GM12874 (cell line): ENCODE results near the gene DNER.

ENCODE experiments used
- TF ChIP-seq, protein P1 (sequence below): IDR thresholded peaks from 2 replicates; pipeline ENCODE4 v1.5.1; 2011; ENCODE audit warnings: low read depth, mild to moderate bottlenecking, control low read depth, low read length, moderate library complexity; ENCODE audit not compliant: insufficient read depth

Gene DNER

DNA sequence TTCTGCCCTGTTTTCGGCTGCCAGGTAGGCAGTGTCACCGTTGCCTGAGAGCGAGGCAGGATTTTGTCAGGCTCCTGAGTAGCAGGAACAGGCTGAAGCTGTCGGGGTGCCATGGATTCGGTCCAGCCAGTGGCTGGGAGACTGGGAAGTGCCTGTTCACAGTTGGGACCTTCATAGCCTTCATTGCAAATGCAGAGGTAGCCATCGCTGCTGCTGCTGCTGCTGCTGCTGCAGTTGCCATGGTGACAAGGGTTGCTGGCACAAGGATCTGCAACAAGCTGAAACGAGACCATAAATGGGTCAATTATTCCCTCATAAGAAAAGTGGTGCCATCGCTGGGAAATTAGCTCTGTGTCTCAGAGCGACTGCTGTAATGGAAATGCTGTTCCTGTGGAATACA is 122.7 kb downstream of the DNER start:
- TF ChIP-seq, protein P1, sequence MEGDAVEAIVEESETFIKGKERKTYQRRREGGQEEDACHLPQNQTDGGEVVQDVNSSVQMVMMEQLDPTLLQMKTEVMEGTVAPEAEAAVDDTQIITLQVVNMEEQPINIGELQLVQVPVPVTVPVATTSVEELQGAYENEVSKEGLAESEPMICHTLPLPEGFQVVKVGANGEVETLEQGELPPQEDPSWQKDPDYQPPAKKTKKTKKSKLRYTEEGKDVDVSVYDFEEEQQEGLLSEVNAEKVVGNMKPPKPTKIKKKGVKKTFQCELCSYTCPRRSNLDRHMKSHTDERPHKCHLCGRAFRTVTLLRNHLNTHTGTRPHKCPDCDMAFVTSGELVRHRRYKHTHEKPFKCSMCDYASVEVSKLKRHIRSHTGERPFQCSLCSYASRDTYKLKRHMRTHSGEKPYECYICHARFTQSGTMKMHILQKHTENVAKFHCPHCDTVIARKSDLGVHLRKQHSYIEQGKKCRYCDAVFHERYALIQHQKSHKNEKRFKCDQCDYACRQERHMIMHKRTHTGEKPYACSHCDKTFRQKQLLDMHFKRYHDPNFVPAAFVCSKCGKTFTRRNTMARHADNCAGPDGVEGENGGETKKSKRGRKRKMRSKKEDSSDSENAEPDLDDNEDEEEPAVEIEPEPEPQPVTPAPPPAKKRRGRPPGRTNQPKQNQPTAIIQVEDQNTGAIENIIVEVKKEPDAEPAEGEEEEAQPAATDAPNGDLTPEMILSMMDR = no peak

DNA sequence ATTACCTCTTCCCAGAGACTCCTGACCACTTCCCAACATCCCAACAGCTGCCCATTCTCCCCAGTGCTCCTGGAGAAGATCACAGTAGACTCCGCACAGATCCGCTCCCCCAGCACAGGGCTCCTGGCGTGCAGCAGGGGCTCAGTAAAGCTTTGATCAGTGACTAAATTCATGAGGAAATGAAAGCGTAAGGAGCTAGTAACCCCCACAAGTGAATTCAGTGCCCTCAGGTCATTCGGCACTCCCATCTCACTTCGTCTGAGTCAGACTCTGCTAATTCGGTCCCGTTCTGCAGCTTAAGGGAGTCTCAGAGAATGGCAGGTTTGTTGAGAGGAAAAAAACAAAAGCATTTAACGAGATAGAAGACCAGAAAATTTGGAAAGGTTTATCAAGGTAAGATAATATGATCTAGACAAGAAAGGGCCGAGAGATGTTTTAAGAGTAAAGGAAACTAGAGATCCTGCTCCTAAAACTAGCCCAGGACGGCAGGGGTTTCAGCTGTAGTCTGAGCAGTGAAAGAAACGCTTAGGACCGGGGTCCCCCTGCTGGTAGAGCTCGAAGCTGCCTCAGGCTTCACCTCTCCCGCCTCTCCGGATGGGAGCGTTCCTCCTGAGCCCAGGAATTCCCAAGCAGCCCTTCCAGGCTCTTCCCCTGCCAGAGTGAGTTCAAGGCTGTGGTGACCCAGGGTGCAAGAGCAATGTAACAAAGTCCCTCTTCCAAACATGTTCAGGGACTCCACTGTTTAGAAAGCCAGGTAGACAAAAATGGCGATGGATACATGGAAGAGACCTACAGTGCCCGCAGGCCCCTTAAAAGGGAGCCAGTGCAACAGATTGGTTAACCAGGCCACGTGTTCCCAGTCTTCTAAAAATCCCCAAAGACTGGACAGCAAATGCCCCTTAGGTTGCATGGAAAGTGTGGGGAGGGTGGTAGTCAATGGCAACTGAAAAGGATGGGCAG is 127.3 kb downstream of the DNER start:
- TF ChIP-seq, protein P1 = peak; percentile 81

DNA sequence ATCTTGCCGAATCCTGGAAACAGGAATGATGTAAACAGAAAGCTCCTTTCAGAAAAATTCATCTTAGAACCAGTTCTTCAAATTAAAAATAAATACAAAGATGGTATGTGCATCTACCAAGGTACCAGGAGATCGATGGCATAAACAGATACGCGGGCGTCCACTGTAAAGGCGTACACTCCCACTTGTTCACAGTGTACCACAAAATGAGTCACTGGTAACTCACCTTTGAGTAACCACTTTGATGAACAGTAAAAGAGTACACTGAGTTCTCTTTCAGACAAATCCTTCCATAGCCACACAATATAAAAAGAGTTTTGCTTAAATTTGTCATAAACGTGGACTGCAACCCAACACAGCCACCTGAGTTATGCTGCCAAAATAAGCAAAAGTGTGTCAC is 128.3 kb downstream of the DNER start:
- TF ChIP-seq, protein P1 = no peak

DNA sequence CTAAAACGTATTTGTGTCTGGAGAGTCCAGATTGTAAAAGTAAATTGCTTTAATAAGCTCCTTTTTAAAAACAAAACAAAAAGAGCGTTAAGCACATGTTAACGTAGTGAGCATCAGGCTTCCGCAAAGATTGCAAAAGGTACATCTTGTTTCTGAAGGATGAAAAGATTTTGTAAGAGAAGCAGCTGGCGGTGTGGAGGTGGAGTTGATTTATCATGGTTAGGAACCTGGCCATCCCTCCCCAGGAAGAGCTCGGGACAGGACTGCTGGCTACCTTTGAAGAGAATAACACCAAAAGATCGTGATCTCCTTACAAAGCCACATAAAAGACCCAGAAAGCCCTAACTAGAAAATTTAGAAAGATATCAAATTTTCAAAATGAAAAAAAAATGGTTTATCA is 132.2 kb downstream of the DNER start:
- TF ChIP-seq, protein P1 = no peak

DNA sequence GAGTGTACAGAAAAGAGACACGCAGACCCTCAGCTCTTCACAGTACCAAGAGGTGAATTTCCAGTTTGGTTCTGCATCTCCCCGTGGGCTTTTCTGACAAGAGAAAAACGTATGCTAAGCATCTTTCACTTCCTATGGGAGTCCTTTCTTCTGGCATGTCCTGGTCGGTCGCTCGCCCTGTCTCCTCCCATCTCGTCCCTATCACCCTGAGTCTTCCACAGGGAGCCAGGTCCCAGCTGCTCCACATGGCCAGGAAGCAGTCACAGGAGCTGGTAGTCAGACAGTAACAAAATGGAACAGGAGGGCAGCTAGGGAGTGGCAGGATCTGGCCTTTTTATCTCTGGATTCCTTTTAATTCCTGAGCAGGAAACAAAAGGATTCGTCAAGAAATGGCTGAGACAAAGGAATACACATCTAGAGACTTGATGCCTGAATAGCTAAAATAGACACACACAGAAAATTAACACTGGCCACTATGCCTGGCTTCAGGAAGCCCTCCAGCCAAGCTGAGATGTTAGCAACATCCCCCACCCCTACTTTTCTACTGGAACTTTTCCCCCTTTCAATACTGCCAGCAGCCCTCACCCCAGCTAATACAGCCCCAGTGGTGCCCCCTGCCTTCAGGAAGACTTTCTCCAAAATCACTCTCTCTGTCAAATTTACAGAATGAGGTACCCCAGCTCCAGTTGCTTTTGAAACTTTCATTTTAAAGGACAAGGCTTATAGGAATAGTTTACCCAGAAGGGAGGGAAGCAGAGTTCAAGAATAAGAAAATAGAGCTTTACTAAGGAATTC is 136.1 kb downstream of the DNER start:
- TF ChIP-seq, protein P1 = no peak

DNA sequence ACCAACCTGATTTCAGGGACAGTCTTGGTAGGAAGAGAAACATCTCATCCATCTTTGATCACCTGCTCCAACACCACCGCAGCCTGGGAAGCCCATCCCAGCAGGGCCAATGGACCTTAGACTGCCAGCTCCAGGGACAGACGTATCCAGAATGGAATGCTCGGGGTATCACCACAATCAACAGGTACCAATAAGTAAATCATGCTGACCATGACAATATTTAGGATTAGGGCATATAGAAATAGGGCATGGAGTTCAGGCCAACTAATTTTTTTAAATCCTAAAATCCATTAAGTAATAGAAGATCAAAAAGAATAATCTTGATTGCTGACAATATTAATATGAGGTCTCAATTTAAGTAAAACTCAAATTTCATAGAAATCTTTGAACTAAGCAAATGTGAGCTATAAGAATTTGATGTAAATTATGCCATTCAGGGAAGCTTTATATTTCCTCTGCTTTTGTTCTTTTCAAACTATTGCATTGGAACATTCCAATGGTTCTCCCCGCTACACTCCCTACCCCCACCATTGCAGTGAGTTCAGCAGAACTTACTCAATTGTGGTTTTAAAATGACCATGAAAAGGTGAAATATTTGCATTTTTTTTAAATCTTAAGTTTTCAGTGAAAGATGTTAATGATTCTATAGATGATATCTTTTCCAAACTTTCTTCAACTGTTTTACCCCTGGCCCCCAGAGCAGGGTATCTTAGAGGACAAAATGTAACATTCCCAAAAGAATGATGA is 138.6 kb downstream of the DNER start:
- TF ChIP-seq, protein P1 = no peak
